Activated naive CD4-positive, alpha-beta T cell treated with anti-CD3 and anti-CD28 coated beads for 36 hours (primary cell): ENCODE data around the gene XKR3. TPM values are rescaled to one million over a fixed set of nuclear protein-coding genes. Genes with fewer than 3 reads are reported as not detected.
"Not testable (repeated sequence)": the region's sequence is repeated elsewhere in the genome, so short reads cannot be mapped to it uniquely, and the experiment has no call there.

Experiments
- CTCF ChIA-PET: fragments of 350-600 bp; sonication (Branson Sonifier 250); formaldehyde crosslinking; loops from one replicate; lab custom pipeline; 2021; ENCODE audit warnings: antibody characterized with exemption; lab: Charles Lee
- DNase-seq: peaks from one replicate; pipeline ENCODE4 v3.0.0-alpha.2; 2020
- H3K27ac Mint-ChIP-seq: one replicate; pipeline ENCODE4 v1.8.0; 2021; ENCODE audit warnings: mild to moderate bottlenecking, mixed read lengths
- H3K27me3 Mint-ChIP-seq: one replicate; pipeline ENCODE4 v1.8.0; 2021; ENCODE audit warnings: low read depth, mixed read lengths
- H3K36me3 Mint-ChIP-seq: one replicate; pipeline ENCODE4 v1.8.0; 2021; ENCODE audit warnings: low read depth, mixed read lengths
- H3K4me1 Mint-ChIP-seq: one replicate; pipeline ENCODE4 v1.8.0; 2021; ENCODE audit warnings: low read depth, mixed read lengths
- H3K4me3 Mint-ChIP-seq: one replicate; pipeline ENCODE4 v1.8.0; 2021; ENCODE audit warnings: mild to moderate bottlenecking, moderate library complexity, mixed read lengths
- H3K9me3 Mint-ChIP-seq: one replicate; pipeline ENCODE4 v1.8.0; 2021; ENCODE audit warnings: mixed read lengths
- intact Hi-C: fragments of 100-400 bp; cut with micrococcal nuclease; formaldehyde crosslinking; loops from one replicate; pipeline ENCODE4 v1.15.1; 2023
- total RNA-seq, 2 experiments: library from RNA; stranded (reverse); gene quantifications; one replicate each; pipeline ENCODE4 v1.2.3, GENCODE V29; 2021

XKR3 gene
- total RNA-seq, 2 experiments from 2014 or later: not detected

DNA sequence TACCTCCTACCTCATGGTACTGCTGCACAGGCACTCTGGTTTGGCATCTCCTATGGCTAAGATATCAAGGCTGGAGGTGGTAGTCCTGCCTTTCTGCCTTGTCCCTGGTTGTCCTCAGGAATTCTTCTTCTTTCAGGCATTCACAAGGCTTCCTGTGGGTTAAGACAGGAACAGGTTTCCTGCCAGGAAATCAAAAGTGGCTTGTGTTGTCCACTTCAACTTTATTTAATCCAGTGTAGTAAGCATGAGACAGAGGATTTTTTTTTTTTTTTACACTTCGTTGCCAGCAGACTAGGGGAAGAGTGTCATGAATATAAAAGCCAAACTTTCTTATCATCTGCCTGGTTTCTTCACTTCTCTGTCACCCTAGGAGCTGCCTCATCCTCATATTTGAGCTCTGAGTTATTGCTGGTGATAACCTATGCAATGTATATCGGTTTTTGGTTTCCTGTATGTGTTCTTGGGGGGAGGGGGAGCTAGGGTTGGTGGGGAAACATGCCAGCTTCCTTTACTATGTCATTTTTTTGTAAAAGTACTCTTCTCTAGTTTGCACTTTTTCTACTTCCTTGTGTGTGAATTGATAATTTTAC is 50.2 kb downstream of the XKR3 start:
- no peak overlapping the region for H3K4me3 Mint-ChIP-seq
- no peaks in the 10 kb centered on the region for H3K36me3 Mint-ChIP-seq
- H3K4me1 Mint-ChIP-seq: no peaks in the 10 kb centered on the region
- H3K27ac Mint-ChIP-seq: no peak overlapping the region
- DNase-seq: no peak
- H3K27me3 Mint-ChIP-seq: peaks cover 5% of the 10 kb centered on the region
- peaks cover 3% of the 10 kb centered on the region for H3K9me3 Mint-ChIP-seq
- CTCF ChIA-PET: interaction anchor here (1.0 kb wide), 1 partner anchor 284 kb away, joined by 3 read pairs; no protein-coding TSS in a partner anchor
- intact Hi-C loops: loop anchor here (2.0 to 10.0 kb wide), 2 partner anchors 116 to 280 kb away; no protein-coding TSS in a partner anchor

DNA sequence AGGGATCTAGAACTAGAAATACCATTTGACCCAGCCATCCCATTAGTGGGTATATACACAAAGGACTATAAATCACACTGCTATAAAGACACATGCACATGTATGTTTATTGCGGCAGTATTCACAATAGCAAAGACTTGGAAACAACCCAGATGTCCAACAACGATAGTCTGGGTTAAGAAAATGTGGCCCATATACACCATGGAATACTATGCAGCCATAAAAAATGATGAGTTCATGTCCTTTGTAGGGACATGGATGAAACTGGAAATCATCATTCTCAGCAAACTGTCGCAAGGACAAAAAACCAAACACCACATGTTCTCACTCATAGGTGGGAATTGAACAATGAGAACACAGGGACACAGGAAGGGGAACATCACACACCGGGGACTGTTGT is 53.6 kb downstream of the XKR3 start:
- H3K27me3 Mint-ChIP-seq, H3K9me3 Mint-ChIP-seq, H3K36me3 Mint-ChIP-seq, H3K4me3 Mint-ChIP-seq, H3K4me1 Mint-ChIP-seq, CTCF ChIA-PET, DNase-seq, H3K27ac Mint-ChIP-seq: not testable (repeated sequence)
- intact Hi-C loops: loop anchor here (10.0 kb wide), 1 partner anchor 283 kb away; no protein-coding TSS in a partner anchor

DNA sequence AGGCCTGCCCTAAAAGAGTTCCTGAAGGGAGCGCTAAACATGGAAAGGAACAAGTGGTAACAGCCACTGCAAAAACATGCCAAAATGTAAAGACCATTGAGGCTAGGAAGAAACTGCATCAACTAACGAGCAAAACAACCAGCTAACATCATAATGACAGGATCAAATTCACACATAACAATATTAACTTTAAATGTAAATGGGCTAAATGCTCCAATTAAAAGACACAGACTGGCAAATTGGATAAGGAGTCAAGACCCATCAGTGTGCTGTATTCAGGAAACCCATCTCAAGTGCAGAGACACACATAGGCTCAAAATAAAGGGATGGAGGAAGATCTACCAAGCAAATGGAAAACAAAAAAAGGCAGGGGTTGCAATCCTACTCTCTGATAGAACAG is 57.3 kb downstream of the XKR3 start:
- H3K27ac Mint-ChIP-seq, H3K36me3 Mint-ChIP-seq, CTCF ChIA-PET, H3K4me1 Mint-ChIP-seq, DNase-seq, H3K4me3 Mint-ChIP-seq, H3K9me3 Mint-ChIP-seq, intact Hi-C loops, H3K27me3 Mint-ChIP-seq: not testable (repeated sequence)

DNA sequence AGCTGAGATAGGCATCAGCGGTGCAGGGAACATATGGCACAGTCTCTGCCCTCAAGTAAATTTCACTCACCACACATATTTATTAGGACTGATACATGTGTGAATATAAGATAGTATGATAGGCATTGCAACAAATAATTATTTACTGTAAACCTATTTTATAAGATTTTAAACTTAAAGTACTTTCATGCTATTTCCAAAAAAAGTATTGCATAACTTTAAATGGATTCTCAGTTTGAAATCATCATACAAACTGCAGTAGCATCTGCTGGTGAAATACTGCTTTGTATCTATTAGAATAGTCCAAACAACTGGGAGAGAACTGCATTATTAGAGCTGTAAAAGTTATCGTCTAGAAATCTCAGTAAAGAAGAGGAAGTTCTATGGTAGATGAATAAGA is 63.0 kb downstream of the XKR3 start:
- intact Hi-C loops: not testable (repeated sequence)

DNA sequence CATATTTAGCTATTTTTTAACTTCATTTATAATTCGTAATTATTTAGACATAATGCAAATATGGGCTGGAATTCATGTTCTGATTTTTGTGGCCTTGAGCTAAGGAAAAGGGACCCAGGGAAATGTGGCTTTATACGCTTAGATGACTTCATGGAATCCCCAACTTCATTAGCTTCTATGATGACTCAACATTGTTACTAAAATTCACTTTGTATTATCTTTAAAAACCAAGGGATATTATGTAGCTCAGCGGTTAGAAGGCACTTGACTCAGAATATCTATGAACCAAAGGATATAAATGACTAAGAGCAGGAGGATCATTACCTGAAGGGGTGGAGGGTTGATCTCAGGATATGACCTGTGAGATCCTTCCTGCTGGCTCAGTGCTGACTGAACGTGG is 64.8 kb downstream of the XKR3 start:
- H3K27me3 Mint-ChIP-seq, H3K9me3 Mint-ChIP-seq, intact Hi-C loops, H3K27ac Mint-ChIP-seq, DNase-seq, H3K36me3 Mint-ChIP-seq, H3K4me1 Mint-ChIP-seq, H3K4me3 Mint-ChIP-seq: not testable (repeated sequence)
- CTCF ChIA-PET: interaction anchor here (0.6 kb wide), 1 partner anchor 41 kb away, joined by 3 read pairs; no protein-coding TSS in a partner anchor

More for the DNA sequence above, 63.0 kb downstream of the XKR3 start:
- H3K27ac Mint-ChIP-seq, DNase-seq, H3K27me3 Mint-ChIP-seq, H3K36me3 Mint-ChIP-seq, H3K9me3 Mint-ChIP-seq, H3K4me3 Mint-ChIP-seq, CTCF ChIA-PET, H3K4me1 Mint-ChIP-seq: not testable (repeated sequence)

DNA sequence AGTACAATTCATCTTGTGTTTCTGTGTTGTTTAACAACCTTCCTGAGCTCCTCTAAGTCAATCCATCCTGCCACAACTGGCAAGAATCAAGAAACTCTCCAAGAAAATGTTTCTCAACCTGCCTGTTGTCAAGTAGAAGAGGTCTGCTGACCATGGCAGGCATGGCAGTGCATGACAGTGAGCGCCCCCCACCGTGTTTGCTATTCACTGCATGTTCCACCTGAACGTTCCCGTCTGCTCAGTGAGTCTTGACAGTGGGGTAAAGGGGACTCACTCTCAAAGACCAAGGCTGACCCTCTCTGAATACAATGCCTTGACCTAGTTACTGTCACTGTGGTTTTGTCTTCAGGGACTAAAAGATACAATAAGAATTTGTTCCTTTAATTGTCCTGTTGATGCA is 75.9 kb downstream of the XKR3 start:
- H3K9me3 Mint-ChIP-seq, CTCF ChIA-PET, intact Hi-C loops, DNase-seq, H3K4me3 Mint-ChIP-seq, H3K27ac Mint-ChIP-seq, H3K27me3 Mint-ChIP-seq, H3K36me3 Mint-ChIP-seq, H3K4me1 Mint-ChIP-seq: not testable (repeated sequence)

DNA sequence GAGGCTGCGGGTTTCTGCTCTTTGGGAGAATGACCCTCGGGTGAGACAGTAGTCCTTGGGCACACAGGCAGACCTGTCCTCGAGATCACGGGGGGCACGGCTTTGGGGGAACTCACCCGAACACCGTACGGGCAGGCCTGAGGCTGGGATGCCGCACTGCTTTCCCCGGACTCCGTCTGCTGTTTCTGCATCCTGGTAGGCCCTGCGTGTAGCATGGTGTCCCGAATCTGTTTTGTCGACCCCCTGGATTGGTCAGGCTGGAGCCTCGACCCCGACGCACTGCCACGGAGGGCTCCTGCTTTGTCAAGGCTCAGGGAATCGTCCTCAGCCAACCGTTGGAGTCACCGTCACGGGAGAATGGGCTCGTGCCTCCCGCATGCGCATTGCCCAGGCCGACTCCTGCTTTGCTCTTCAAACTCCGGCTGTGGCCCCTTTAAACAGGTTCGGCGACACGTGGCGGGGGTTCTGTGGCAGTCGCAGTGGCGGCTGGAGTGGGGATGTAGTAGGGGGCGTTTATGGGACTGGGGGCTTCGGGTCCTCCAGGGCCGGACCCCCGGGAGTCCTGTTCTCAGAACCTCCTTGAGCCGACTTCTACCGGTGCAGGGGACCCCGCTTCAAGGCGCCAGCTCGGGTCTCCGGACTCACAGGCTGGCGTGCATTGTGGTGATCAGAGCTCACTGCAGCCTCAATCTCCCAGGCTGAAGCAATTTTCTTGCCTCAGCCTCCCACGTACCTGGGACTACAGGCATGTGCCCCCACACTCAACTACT is 76.9 kb downstream of the XKR3 start:
- DNase-seq, H3K36me3 Mint-ChIP-seq, H3K27me3 Mint-ChIP-seq, H3K9me3 Mint-ChIP-seq, H3K27ac Mint-ChIP-seq, CTCF ChIA-PET, H3K4me3 Mint-ChIP-seq, H3K4me1 Mint-ChIP-seq, intact Hi-C loops: not testable (repeated sequence)

DNA sequence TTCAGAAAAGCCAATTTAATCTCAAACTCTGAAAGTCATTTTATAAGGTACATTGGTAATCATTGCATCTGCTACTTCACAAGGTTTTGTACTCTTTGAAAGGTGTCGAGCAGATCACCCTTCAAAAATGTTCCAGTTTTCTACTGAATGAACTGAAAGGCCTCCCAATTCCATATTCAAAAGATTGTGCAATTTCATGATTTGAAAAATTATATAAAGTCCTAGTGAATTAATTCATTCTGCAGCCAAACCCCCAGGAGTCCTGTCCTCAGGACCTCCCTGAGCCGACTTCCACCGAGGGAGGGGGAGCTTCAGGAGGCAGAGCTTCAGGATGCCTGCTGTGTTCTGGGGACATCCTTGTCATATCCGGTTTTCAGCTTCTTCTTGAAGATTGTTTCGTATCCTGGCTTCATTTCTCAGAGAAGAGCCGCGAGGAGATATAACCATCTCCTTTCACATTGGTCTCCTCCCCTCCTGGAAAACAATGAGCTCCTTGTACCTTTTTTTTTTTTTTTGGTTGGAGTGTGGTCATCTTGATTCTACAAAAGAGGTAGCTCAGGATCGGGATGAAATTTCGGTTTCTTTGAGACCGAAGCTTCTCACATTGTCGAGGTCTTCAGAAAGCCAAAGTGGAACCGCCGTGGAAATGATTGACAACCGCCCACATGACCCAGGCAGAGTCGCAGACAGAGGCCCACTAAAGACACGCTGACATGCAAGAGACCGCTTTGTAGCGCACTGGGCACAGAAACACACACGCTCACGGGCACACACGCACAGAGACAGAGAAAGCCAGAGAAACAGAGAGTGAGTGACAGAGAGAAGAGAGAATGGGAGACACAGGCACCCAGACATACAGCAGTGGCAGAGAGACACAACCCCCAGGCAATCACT is 77.7 kb downstream of the XKR3 start:
- CTCF ChIA-PET, DNase-seq, H3K27ac Mint-ChIP-seq, H3K9me3 Mint-ChIP-seq, H3K27me3 Mint-ChIP-seq, H3K4me3 Mint-ChIP-seq, H3K4me1 Mint-ChIP-seq, intact Hi-C loops, H3K36me3 Mint-ChIP-seq: not testable (repeated sequence)

DNA sequence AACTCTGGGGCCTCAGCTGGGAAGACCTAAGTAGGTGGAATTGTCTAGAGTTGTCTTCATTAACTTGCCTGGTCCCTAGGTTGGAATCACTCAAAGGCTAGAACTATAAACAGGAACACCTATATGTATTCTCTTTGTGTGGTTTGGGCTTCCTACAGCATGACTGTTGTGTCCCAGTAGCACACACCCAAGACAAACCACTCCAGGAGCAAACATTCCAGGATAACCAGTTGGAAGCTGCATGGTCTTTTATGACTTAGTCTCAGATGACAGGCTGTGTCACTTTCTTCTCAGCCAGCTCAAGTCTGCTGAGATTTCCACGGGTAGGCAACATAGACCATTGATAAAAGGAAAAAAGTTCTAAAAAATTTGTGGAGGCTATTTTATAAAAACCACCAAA is 90.9 kb downstream of the XKR3 start:
- H3K27me3 Mint-ChIP-seq: peaks cover 16% of the 10 kb centered on the region
- H3K4me3 Mint-ChIP-seq, H3K36me3 Mint-ChIP-seq, H3K9me3 Mint-ChIP-seq, H3K27ac Mint-ChIP-seq, DNase-seq, H3K4me1 Mint-ChIP-seq, CTCF ChIA-PET: not testable (repeated sequence)
- intact Hi-C loops: loop anchor here (10.0 kb wide), 1 partner anchor 49 kb away; no protein-coding TSS in a partner anchor

Other genes with a start within 250 kb of the XKR3 start
- not detected for gene CCT8L2, start 232.6 kb downstream of the XKR3 start, total RNA-seq
- not detected for gene GAB4, start 182.8 kb upstream of the XKR3 start, total RNA-seq